ENCODE results near the gene NKTR. TPM values are rescaled to one million over a fixed set of nuclear protein-coding genes. Genes with fewer than 3 reads are reported as not detected.
A peak's percentile ranks its signal among the peaks of the same experiment; 100 is the strongest.

The NKTR gene
- total and polyA plus RNA-seq, 9 of the 15 experiments (the other 6 are each of a cell fraction or from before 2014, with no cell fraction given): 19.7 to 123 (median 92.6) TPM

DNA sequence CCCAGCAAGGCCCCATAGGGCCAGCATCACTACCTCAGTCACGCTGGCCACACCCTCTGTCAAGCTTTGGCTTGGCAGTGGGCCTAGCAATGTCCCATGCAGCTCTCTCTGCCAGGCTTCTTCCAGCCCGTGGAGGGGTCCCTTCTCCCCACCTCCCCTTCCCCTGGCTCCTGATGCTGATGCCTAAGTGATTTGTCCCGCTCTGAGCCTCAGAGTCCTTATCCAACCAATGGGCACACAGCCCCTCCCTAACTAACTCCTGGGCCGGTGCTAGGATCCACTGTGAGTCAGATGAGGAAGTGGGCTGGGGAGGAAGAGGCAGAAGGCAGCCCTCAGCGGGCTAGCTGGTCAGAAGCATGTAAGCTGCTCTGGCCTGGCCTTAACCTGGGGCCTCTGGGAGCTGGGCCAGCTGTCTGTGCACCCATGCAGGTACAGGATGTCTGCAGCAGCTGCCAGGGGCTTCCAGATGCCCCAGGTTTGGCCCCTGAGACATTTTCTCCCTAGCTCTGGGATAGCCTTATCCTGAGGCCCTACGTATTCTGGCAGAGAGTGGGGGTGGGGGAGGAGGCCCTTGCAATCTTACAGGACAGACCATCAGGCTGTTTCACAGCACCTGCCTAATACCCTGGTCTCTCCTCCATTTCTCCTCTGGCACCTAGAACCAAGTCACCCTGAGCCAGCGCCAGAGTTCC, 52.3 kb downstream of the NKTR start:
- in situ Hi-C loops (cut with MboI): loop anchor here (5.0 kb wide), 1 partner anchor 95 kb away; no protein-coding TSS in a partner anchor
- TF ChIP-seq HNRNPH1 (optimal IDR thresholded peaks at IDR 0.05; ENCODE audit: low read depth, low read length) (no peak), ATF2 (CRISPR knock-in tag; IDR thresholded peaks at IDR 0.05) (no peak), DPF2 (IDR thresholded peaks at IDR 0.05) (peak; percentile 69; the same call in 1 of the 2 replicates), TRIM25 (IDR thresholded peaks at IDR 0.05; ENCODE audit: borderline replicate concordance) (no peak), ZNF133 (CRISPR knock-in tag; IDR thresholded peaks at IDR 0.05) (no peak), CBFA2T3 (IDR thresholded peaks at IDR 0.05) (0 out of 2 replicates have a peak, but pooled peaks have one; percentile 29), HDAC2 (IDR thresholded peaks at IDR 0.05) (peak; percentile 52; the same call in 1 of the 2 replicates), PHF8 (IDR thresholded peaks at IDR 0.05; ENCODE audit: borderline replicate concordance, low read length) (peak; percentile 78; the same call in 1 of the 2 replicates), ZNF785 (CRISPR knock-in tag; IDR thresholded peaks at IDR 0.05) (no peak), TBL1XR1 (IDR thresholded peaks at IDR 0.05; ENCODE audit: low read length in 2 of 2) (no peak), TAF1 (IDR thresholded peaks at IDR 0.05; ENCODE audit: control insufficient read depth, extremely low read depth, insufficient read depth, low read length, severe bottlenecking) (peak; percentile 70), SUPT5H (IDR thresholded peaks at IDR 0.05) (peak; percentile 80), THRAP3 (IDR thresholded peaks at IDR 0.05; ENCODE audit: borderline replicate concordance) (no peak), ATF7 (IDR thresholded peaks at IDR 0.05) (peak; percentile 53), ZNF431 (CRISPR knock-in tag; IDR thresholded peaks at IDR 0.05) (0 out of 2 replicates have a peak, but pooled peaks have one; percentile 39)
- TF ChIP-seq, protein P1, sequence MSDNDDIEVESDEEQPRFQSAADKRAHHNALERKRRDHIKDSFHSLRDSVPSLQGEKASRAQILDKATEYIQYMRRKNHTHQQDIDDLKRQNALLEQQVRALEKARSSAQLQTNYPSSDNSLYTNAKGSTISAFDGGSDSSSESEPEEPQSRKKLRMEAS (CRISPR knock-in tag; IDR thresholded peaks at IDR 0.05): peak; percentile 14; the same call in 1 of the 2 replicates
- TF ChIP-seq, protein P2, sequence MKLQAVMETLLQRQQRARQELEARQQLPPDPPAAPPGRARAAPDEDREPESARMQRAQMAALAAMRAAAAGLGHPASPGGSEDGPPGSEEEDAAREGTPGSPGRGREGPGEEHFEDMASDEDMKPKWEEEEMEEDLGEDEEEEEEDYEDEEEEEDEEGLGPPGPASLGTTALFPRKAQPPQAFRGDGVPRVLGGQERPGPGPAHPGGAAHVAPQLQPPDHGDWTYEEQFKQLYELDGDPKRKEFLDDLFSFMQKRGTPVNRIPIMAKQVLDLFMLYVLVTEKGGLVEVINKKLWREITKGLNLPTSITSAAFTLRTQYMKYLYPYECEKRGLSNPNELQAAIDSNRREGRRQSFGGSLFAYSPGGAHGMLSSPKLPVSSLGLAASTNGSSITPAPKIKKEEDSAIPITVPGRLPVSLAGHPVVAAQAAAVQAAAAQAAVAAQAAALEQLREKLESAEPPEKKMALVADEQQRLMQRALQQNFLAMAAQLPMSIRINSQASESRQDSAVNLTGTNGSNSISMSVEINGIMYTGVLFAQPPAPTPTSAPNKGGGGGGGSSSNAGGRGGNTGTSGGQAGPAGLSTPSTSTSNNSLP (IDR thresholded peaks at IDR 0.05; ENCODE audit: borderline replicate concordance, low read depth, low read length): no peak

More for the DNA sequence above, 52.3 kb downstream of the NKTR start:
- H3K36me3 ChIP-seq (ENCODE audit: control insufficient read depth, insufficient read depth, low read length): peaks cover 14% of the 10 kb centered on the region
- peak overlapping the region; percentile 85 for H2AFZ ChIP-seq (ENCODE audit: low read depth, low read length)
- ChIA-PET POLR2A (interaction anchor here (0.7 to 4.0 kb wide), 13 partner anchors 8 to 90 kb away, joined by 3 to 37 read pairs (median 3); partner anchors contain the start of gene SEC22C), CTCF (ENCODE audit: low intra/inter-chr PET ratio) (no interaction called here)
- peaks cover 4% of the 10 kb centered on the region for H3K9me1 ChIP-seq (ENCODE audit: control insufficient read depth, insufficient read depth, low read length)
- whole genome bisulfite sequencing (ENCODE audit: insufficient coverage, low coverage, missing lambda C conversion rate): 21% methylated on average over 7 of the region's 7 CpGs
- FAIRE-seq (peak; percentile 80), ATAC-seq (peak; percentile 75), DNase-seq (ENCODE audit: extremely low read depth in 1 of 4, low spot score in 3 of 4) (peak; percentile 60 to 86 (median 70))
- H3K4me2 ChIP-seq (ENCODE audit: insufficient read depth, low read length): peak overlapping the region; percentile 78
- intact Hi-C loops (cut with micrococcal nuclease): loop anchor here (5.0 kb wide), 1 partner anchor 70 kb away; the partner anchor contains the start of gene SEC22C
- H4K20me1 ChIP-seq (replicated peaks; ENCODE audit: control insufficient read depth, insufficient read depth, low read length): no peaks in the 10 kb centered on the region
- H3K9ac ChIP-seq (ENCODE audit: insufficient read depth in 1 of 2, low read depth in 2 of 2, low read length in 2 of 2): peak overlapping the region; percentile 65 to 94; a peak in 3 of 4 replicates
- no peaks in the 10 kb centered on the region for H3K79me2 ChIP-seq (ENCODE audit: control insufficient read depth, insufficient read depth, low read length)
- H3K27me3 ChIP-seq (ENCODE audit: control insufficient read depth in 2 of 2, insufficient read depth in 2 of 2, low read length in 2 of 2): no peaks in the 10 kb centered on the region
- H3K4me3 ChIP-seq: peak overlapping the region; percentile 6; the same call in 1 of the 2 replicates
- BruUV-seq (replicated peaks): TSS peak; percentile 44
- H3K4me1 ChIP-seq (replicated peaks in 1 of 2; ENCODE audit: control insufficient read depth in 2 of 2, insufficient read depth in 2 of 2, low read length in 2 of 2): peaks cover 16 to 43% of the 10 kb centered on the region in 2 experiments
- H3K9me3 ChIP-seq (replicated peaks; ENCODE audit: control insufficient read depth, insufficient read depth, low read depth, low read length): no peaks in the 10 kb centered on the region
- peak overlapping the region; percentile 37; the same call in 2 of the 3 replicates for H3K27ac ChIP-seq (ENCODE audit: extremely low read depth, low read depth, low read length)

Data from K562 (cell line).